ENCODE results near the gene SERTAD3.
"Not testable (repeated sequence)": the region's sequence is repeated elsewhere in the genome, so short reads cannot be mapped to it uniquely, and the experiment has no call there.

- TF ChIP-seq EP300, CTCF, POLR2AphosphoS5 (IDR thresholded peaks at IDR 0.05): not testable (repeated sequence)
These were observed 35.6 kb downstream of the SERTAD3 start for GRCh38 chr19:40408598-40408925.
